T-cell (primary cell): Measurements from ENCODE around the gene CACNB4. TPM values are rescaled to one million over a fixed set of nuclear protein-coding genes. Genes with fewer than 3 reads are reported as not detected.
A peak's percentile ranks its signal among the peaks of the same experiment; 100 is the strongest.
"Not testable (repeated sequence)": the region's sequence is repeated elsewhere in the genome, so short reads cannot be mapped to it uniquely, and the experiment has no call there.

Experiments used
- ATAC-seq, 4 experiments: fragments of 200-7000 bp in 3 of 4; fragments of 150-1000 bp in 1 of 4; cut with Tn5 transposase; replicated peaks in 1 of 4; 1 replicate in 3 of 4; 2 replicates in 1 of 4; pipeline ENCODE4 v1.10.0; 2021; ENCODE audit warnings: moderate library complexity in 3 of 4, mild to moderate bottlenecking in 2 of 4, moderate number of reproducible peaks in 1 of 4
- CTCF ChIA-PET, 2 donors: fragments of 300-600 bp; sonication (Branson Sonifier 250); formaldehyde crosslinking; loops; one replicate each; lab custom pipeline; 2022; ENCODE audit warnings: antibody characterized with exemption in 2 of 2; lab: Charles Lee
- POLR2A ChIA-PET, 2 donors: fragments of 300-600 bp; sonication (Branson Sonifier 250); formaldehyde crosslinking; loops; one replicate each; lab custom pipeline; 2022; ENCODE audit warnings: antibody characterized with exemption in 2 of 2; lab: Charles Lee
- DNase-seq, 35 experiments: peaks; one replicate each; pipeline versions ENCODE4 v3.0.0 to v3.0.0-alpha.2; 2013 to 2023
- H3K27ac ChIP-seq: one replicate; pipeline ENCODE4 v1.5.1; 2013; ENCODE audit warnings: low read length
- H3K27me3 ChIP-seq, 2 experiments: replicated peaks in 1 of 2; 1 replicate in 1 of 2; 2 replicates in 1 of 2; pipeline versions ENCODE4 v1.6.1 to v1.7.0; 2013; ENCODE audit warnings: low read length in 1 of 2, mixed read lengths in 1 of 2; ENCODE audit not compliant: control insufficient read depth in 2 of 2, insufficient read depth in 2 of 2; ENCODE audit errors: extremely low read depth in 1 of 2
- H3K36me3 ChIP-seq, 2 donors: 1 replicate in 1 of 2; 2 replicates in 1 of 2; pipeline versions ENCODE4 v1.6.1 to v1.7.0; 2013; ENCODE audit warnings: low read length in 1 of 2; ENCODE audit not compliant: control insufficient read depth in 2 of 2, insufficient read depth in 1 of 2; ENCODE audit errors: extremely low read depth in 1 of 2
- H3K4me1 ChIP-seq, 2 experiments: 1 replicate in 1 of 2; 2 replicates in 1 of 2; pipeline versions ENCODE4 v1.6.1 to v1.7.0; 2013; ENCODE audit warnings: low read length in 2 of 2, mixed read lengths in 1 of 2; ENCODE audit not compliant: insufficient read depth in 2 of 2, control insufficient read depth in 1 of 2; ENCODE audit errors: extremely low read depth in 1 of 2
- H3K4me3 ChIP-seq, 2 donors: 1 replicate in 1 of 2; 2 replicates in 1 of 2; pipeline versions ENCODE4 v1.5.1 to v1.7.0; 2013; ENCODE audit warnings: mild to moderate bottlenecking in 2 of 2, low read length in 1 of 2, moderate library complexity in 1 of 2; ENCODE audit not compliant: control insufficient read depth in 1 of 2; ENCODE audit errors: extremely low read depth in 1 of 2
- H3K9me3 ChIP-seq: 2 replicates; pipeline ENCODE4 v1.7.0; 2013
- H3K27ac Mint-ChIP-seq, 2 donors: one replicate each; pipeline ENCODE4 v1.8.0; 2020 to 2021; ENCODE audit warnings: mild to moderate bottlenecking in 2 of 2, mixed read lengths in 2 of 2
- H3K27me3 Mint-ChIP-seq, 2 donors: one replicate each; pipeline ENCODE4 v1.8.0; 2021 to 2022; ENCODE audit warnings: mixed read lengths in 2 of 2
- H3K36me3 Mint-ChIP-seq: one replicate; pipeline ENCODE4 v1.8.0; 2021; ENCODE audit warnings: mixed read lengths
- H3K4me1 Mint-ChIP-seq, 3 donors: one replicate each; pipeline ENCODE4 v1.8.0; 2020 to 2022; ENCODE audit warnings: mixed read lengths in 3 of 3, mild to moderate bottlenecking in 1 of 3
- H3K4me3 Mint-ChIP-seq, 3 donors: one replicate each; pipeline ENCODE4 v1.8.0; 2020 to 2022; ENCODE audit warnings: mild to moderate bottlenecking in 3 of 3, mixed read lengths in 3 of 3, moderate library complexity in 3 of 3
- H3K9me3 Mint-ChIP-seq, 3 donors: one replicate each; pipeline ENCODE4 v1.8.0; 2020 to 2022; ENCODE audit warnings: mixed read lengths in 3 of 3
- WGBS: methylation state at CpG from one replicate; pipeline ENCODE4 v1.1.5; 2013; ENCODE audit warnings: missing lambda C conversion rate; ENCODE audit not compliant: insufficient coverage; 5-methylcytosine and 5-hydroxymethylcytosine counted together
- total RNA-seq, 35 experiments: library from RNA in 6 of 35; stranded (reverse) in 6 of 35; fragments of 120-200 nt in 1 of 35; gene quantifications; one replicate each; pipeline versions ENCODE4 v1.2.1 to v1.2.4 and lab custom pipeline; 2013 to 2026

The CACNB4 gene
- total RNA-seq, 5 donors from 2014 or later (not counting 1 experiment from before 2014, with no cell fraction given) = 0.16 to 1.2 (median 0.47) TPM

GRCh38 chr2:151922845-151923666 is 175.8 kb downstream of the CACNB4 start:
- POLR2A ChIA-PET = no interaction called here
- Histone ChIP-seq H3K4me3 (no peak overlapping the region), H3K4me1 (peaks cover 0 to 2% of the 10 kb centered on the region in 2 experiments), H3K27ac (no peak overlapping the region), H3K9me3 (no peaks in the 10 kb centered on the region), H3K27me3 (peaks cover 0 to 6% of the 10 kb centered on the region in 2 experiments), H3K36me3 (no peaks in the 10 kb centered on the region)
- H3K27ac Mint-ChIP-seq = no peak overlapping the region
- peaks cover 17% of the 10 kb centered on the region in 2 donors for H3K27me3 Mint-ChIP-seq
- H3K4me3 Mint-ChIP-seq = no peak overlapping the region
- peaks cover 0 to 4% (median 0%) of the 10 kb centered on the region in 3 donors for H3K4me1 Mint-ChIP-seq
- no peaks in the 10 kb centered on the region for H3K9me3 Mint-ChIP-seq
- ATAC-seq (no peak), DNase-seq (peak in 1 of 35 experiments; percentile 16)
- H3K36me3 Mint-ChIP-seq = no peaks in the 10 kb centered on the region
- CTCF ChIA-PET = interaction anchor here in 1 of 2 donors (0.7 kb wide), 1 partner anchor 44 kb away, joined by 3 read pairs; no protein-coding TSS in a partner anchor
- no CpG with 5 or more reads among the region's 5 CpGs for WGBS

GRCh38 chr2:151919786-151920185 is 179.1 kb downstream of the CACNB4 start:
- H3K4me3 Mint-ChIP-seq = no peak overlapping the region
- peaks cover 0 to 4% (median 0%) of the 10 kb centered on the region in 3 donors for H3K4me1 Mint-ChIP-seq
- no peaks in the 10 kb centered on the region for H3K36me3 Mint-ChIP-seq
- no CpG with 5 or more reads among the region's 1 CpG for WGBS
- no peaks in the 10 kb centered on the region for H3K9me3 ChIP-seq
- H3K27ac ChIP-seq = no peak overlapping the region
- ATAC-seq (no peak), DNase-seq (no peak)
- H3K27ac Mint-ChIP-seq = no peak overlapping the region
- ChIA-PET CTCF (no interaction called here), POLR2A (no interaction called here)
- no peaks in the 10 kb centered on the region for H3K9me3 Mint-ChIP-seq
- H3K27me3 Mint-ChIP-seq = peaks cover 0 to 4% of the 10 kb centered on the region in 2 donors
- peaks cover 0 to 2% of the 10 kb centered on the region in 2 experiments for H3K4me1 ChIP-seq
- H3K36me3 ChIP-seq = no peaks in the 10 kb centered on the region
- H3K4me3 ChIP-seq = no peak overlapping the region
- H3K27me3 ChIP-seq = peaks cover 0 to 12% of the 10 kb centered on the region in 2 experiments

DNA sequence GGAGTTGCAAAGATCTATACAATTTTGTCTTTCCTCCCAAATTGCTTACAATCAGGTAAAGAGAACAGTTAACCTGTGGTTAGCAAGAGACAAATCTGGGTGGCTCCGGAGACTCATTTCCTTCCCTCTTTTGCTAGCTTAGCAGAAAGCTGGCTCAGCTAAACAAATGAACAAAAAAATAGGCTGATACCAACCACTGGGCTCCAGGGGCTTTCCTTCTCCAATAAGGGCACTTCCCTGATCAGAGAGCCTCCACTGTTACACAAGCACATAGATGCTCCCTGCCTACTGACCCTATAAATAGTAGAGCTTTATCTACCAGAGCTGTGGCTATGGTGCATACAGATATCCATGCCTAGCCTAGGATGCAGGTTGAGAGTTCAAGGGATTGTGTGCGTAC is 180.5 kb downstream of the CACNB4 start:
- Histone ChIP-seq H3K27ac (no peak overlapping the region), H3K36me3 (no peaks in the 10 kb centered on the region), H3K27me3 (peaks cover 0 to 14% of the 10 kb centered on the region in 2 experiments), H3K4me1 (peaks cover 0 to 2% of the 10 kb centered on the region in 2 experiments), H3K9me3 (no peaks in the 10 kb centered on the region), H3K4me3 (no peak overlapping the region)
- H3K4me1 Mint-ChIP-seq = peaks cover 0 to 4% (median 0%) of the 10 kb centered on the region in 3 donors
- 50% methylated on average over 2 of the region's 2 CpGs for WGBS
- peaks cover 6 to 9% of the 10 kb centered on the region in 2 donors for H3K27me3 Mint-ChIP-seq
- ATAC-seq (no peak), DNase-seq (peak in 1 of 35 experiments; percentile 4)
- CTCF ChIA-PET = no interaction called here
- no peak overlapping the region for H3K4me3 Mint-ChIP-seq
- POLR2A ChIA-PET = interaction anchor here in 1 of 2 donors (0.5 kb wide), 1 partner anchor 1058 kb away, joined by 8 read pairs; no protein-coding TSS in a partner anchor
- no peak overlapping the region for H3K27ac Mint-ChIP-seq
- H3K9me3 Mint-ChIP-seq = no peaks in the 10 kb centered on the region
- H3K36me3 Mint-ChIP-seq = no peaks in the 10 kb centered on the region

- no peak overlapping the region for H3K27ac Mint-ChIP-seq
- 100% methylated on average over 1 of the region's 5 CpGs for WGBS
Measured at GRCh38 chr2:151916632-151917031, 182.2 kb downstream of the CACNB4 start.

DNA sequence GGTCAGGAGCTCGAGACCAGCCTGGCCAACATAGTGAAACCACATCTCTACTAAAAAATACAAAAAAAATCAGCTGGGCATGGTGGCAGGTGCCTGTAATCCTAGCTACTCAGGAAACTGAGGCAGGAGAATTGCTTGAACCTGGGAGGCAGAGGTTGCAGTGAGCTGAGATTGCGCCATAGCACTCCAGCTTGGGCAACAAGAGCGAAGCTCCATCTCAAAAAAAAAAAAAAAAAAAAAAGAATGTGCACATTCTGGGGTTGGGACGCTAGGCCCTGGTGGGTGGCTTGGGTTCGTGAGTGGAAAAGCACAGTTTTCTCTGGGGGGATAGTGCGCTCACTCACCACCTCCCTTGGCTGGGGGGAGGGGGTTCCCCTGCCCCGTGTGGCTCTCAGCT is 183.2 kb downstream of the CACNB4 start:
- H3K27ac Mint-ChIP-seq, H3K9me3 Mint-ChIP-seq, H3K4me1 ChIP-seq, H3K36me3 ChIP-seq, H3K27ac ChIP-seq, H3K4me1 Mint-ChIP-seq, H3K9me3 ChIP-seq, H3K36me3 Mint-ChIP-seq, ATAC-seq, H3K4me3 Mint-ChIP-seq, CTCF ChIA-PET, DNase-seq, H3K4me3 ChIP-seq: not testable (repeated sequence)
- H3K27me3 ChIP-seq = peaks cover 0 to 14% of the 10 kb centered on the region in 2 experiments
- POLR2A ChIA-PET = interaction anchor here in 1 of 2 donors (0.6 kb wide), 2 partner anchors 8 to 963 kb away, joined by 3 to 8 read pairs; no protein-coding TSS in a partner anchor
- H3K27me3 Mint-ChIP-seq = peaks cover 15 to 21% of the 10 kb centered on the region in 2 donors
- 90% methylated on average over 2 of the region's 7 CpGs for WGBS

More at GRCh38 chr2:151916632-151917031, 182.2 kb downstream of the CACNB4 start:
- CTCF ChIA-PET = no interaction called here
- Histone ChIP-seq H3K36me3 (no peaks in the 10 kb centered on the region), H3K9me3 (no peaks in the 10 kb centered on the region), H3K4me3 (no peak overlapping the region), H3K27ac (no peak overlapping the region), H3K4me1 (peaks cover 0 to 2% of the 10 kb centered on the region in 2 experiments), H3K27me3 (peaks cover 0 to 14% of the 10 kb centered on the region in 2 experiments)
- H3K4me3 Mint-ChIP-seq = no peak overlapping the region
- DNase-seq = no peak
- peaks cover 0 to 3% (median 0%) of the 10 kb centered on the region in 3 donors for H3K9me3 Mint-ChIP-seq
- H3K4me1 Mint-ChIP-seq = peaks cover 0 to 4% (median 0%) of the 10 kb centered on the region in 3 donors
- no peaks in the 10 kb centered on the region for H3K36me3 Mint-ChIP-seq
- peaks cover 15 to 20% of the 10 kb centered on the region in 2 donors for H3K27me3 Mint-ChIP-seq
- no peak for ATAC-seq
- POLR2A ChIA-PET = interaction anchor here in 1 of 2 donors (0.6 kb wide), 1 partner anchor 31 kb away, joined by 3 read pairs; no protein-coding TSS in a partner anchor

GRCh38 chr2:151914989-151915628 is 183.7 kb downstream of the CACNB4 start:
- CTCF ChIA-PET = no interaction called here
- ATAC-seq (no peak), DNase-seq (no peak)
- Histone ChIP-seq H3K27me3 (peaks cover 0 to 14% of the 10 kb centered on the region in 2 experiments), H3K27ac (no peak overlapping the region), H3K36me3 (no peaks in the 10 kb centered on the region), H3K4me3 (no peak overlapping the region), H3K4me1 (peaks cover 0 to 2% of the 10 kb centered on the region in 2 experiments), H3K9me3 (no peaks in the 10 kb centered on the region)
- H3K36me3 Mint-ChIP-seq = no peaks in the 10 kb centered on the region
- POLR2A ChIA-PET = interaction anchor here in 1 of 2 donors (0.6 kb wide), 2 partner anchors 8 to 962 kb away, joined by 3 to 8 read pairs; no protein-coding TSS in a partner anchor
- H3K4me3 Mint-ChIP-seq = no peak overlapping the region
- 86% methylated on average over 8 of the region's 12 CpGs for WGBS
- peaks cover 15 to 21% of the 10 kb centered on the region in 2 donors for H3K27me3 Mint-ChIP-seq
- peaks cover 0 to 3% (median 3%) of the 10 kb centered on the region in 3 donors for H3K9me3 Mint-ChIP-seq
- H3K4me1 Mint-ChIP-seq = peaks cover 0 to 4% (median 0%) of the 10 kb centered on the region in 3 donors
- H3K27ac Mint-ChIP-seq = no peak overlapping the region
